ENCODE data around the gene PRKAR1B. TPM values are rescaled to one million over a fixed set of nuclear protein-coding genes. Genes with fewer than 3 reads are reported as not detected.

The PRKAR1B gene
- total RNA-seq, 1 experiment from 2014 or later: 43.3 TPM

- no peak for DNase-seq
- peak overlapping the region in 2 of 3 experiments; percentile 61 to 74; a peak in 2 of 7 replicates for H3K27ac Mint-ChIP-seq
Observed at GRCh38 chr7:747186-747585, 20.1 kb upstream of the PRKAR1B start.

More at GRCh38 chr7:747186-747585, 20.1 kb upstream of the PRKAR1B start:
- Histone ChIP-seq H2AK5ac (ENCODE audit: insufficient read length, low read length) (no peak overlapping the region), H4K5ac (ENCODE audit: insufficient read length, low read depth, low read length) (no peak overlapping the region), H3K14ac (ENCODE audit: insufficient read depth, low read length) (no peak overlapping the region), H3K23ac (ENCODE audit: insufficient read length, low read depth, low read length) (no peak overlapping the region), H3K18ac (ENCODE audit: insufficient read length, low read depth, low read length) (no peak overlapping the region), H2BK5ac (ENCODE audit: insufficient read length, low read length) (no peak overlapping the region), H3K79me2 (ENCODE audit: insufficient read depth, low read length) (0 out of 2 replicates have a peak, but pooled peaks cover 3% of the 10 kb centered on the region), H2BK15ac (ENCODE audit: low read depth, low read length) (no peak overlapping the region), H4K20me1 (ENCODE audit: control insufficient read depth, insufficient read depth, insufficient read length) (peaks cover 2% of the 10 kb centered on the region), H4K8ac (replicated peaks; ENCODE audit: insufficient read length, low read depth, low read length) (no peak overlapping the region), H3K4me1 (ENCODE audit: insufficient read depth, low read length) (no peaks in the 10 kb centered on the region), H3K79me1 (ENCODE audit: insufficient read depth, low read depth, low read length, poor library complexity, severe bottlenecking) (no peaks in the 10 kb centered on the region), H3K23me2 (ENCODE audit: insufficient read length, low read depth, low read length, poor library complexity, severe bottlenecking) (no peaks in the 10 kb centered on the region), H3K4ac (ENCODE audit: low read depth, low read length) (no peak overlapping the region), H3K9ac (ENCODE audit: extremely low read depth, insufficient read length, low read length) (no peak overlapping the region), H3K27me3 (ENCODE audit: insufficient read depth, low read length) (no peaks in the 10 kb centered on the region), H3K4me2 (ENCODE audit: insufficient read depth, insufficient read length, low read length) (no peak overlapping the region), H2BK12ac (ENCODE audit: insufficient read length, low read depth, low read length) (no peak overlapping the region), H2AFZ (ENCODE audit: low read length) (no peak overlapping the region), H3K27ac (ENCODE audit: insufficient read length, low read depth, low read length) (no peak overlapping the region), H4K91ac (ENCODE audit: insufficient read length, low read depth, low read length) (no peak overlapping the region), H3K56ac (ENCODE audit: insufficient read length, low read depth, low read length) (no peak overlapping the region), H2BK20ac (ENCODE audit: low read depth, low read length, poor library complexity, severe bottlenecking) (no peak overlapping the region), H3T11ph (ENCODE audit: low read length) (no peak overlapping the region), H3K9me3 (ENCODE audit: control insufficient read depth, low read depth, low read length) (no peaks in the 10 kb centered on the region), H2BK120ac (ENCODE audit: low read depth, low read length, poor library complexity, severe bottlenecking) (no peak overlapping the region)
- peaks cover 20 to 51% (median 38%) of the 10 kb centered on the region in 3 experiments for H3K36me3 Mint-ChIP-seq (ENCODE audit: insufficient read depth in 1 of 3, low read depth in 3 of 3)
- TF ChIP-seq, protein P1, sequence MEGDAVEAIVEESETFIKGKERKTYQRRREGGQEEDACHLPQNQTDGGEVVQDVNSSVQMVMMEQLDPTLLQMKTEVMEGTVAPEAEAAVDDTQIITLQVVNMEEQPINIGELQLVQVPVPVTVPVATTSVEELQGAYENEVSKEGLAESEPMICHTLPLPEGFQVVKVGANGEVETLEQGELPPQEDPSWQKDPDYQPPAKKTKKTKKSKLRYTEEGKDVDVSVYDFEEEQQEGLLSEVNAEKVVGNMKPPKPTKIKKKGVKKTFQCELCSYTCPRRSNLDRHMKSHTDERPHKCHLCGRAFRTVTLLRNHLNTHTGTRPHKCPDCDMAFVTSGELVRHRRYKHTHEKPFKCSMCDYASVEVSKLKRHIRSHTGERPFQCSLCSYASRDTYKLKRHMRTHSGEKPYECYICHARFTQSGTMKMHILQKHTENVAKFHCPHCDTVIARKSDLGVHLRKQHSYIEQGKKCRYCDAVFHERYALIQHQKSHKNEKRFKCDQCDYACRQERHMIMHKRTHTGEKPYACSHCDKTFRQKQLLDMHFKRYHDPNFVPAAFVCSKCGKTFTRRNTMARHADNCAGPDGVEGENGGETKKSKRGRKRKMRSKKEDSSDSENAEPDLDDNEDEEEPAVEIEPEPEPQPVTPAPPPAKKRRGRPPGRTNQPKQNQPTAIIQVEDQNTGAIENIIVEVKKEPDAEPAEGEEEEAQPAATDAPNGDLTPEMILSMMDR (conservative IDR thresholded peaks at IDR 0.05): no peak
- no peak overlapping the region for H3K4me3 Mint-ChIP-seq
- H3K27me3 Mint-ChIP-seq (ENCODE audit: low read depth): no peaks in the 10 kb centered on the region
- no peaks in the 10 kb centered on the region for H3K4me1 Mint-ChIP-seq
- WGBS (ENCODE audit: extremely low coverage, insufficient read length, low lambda C conversion rate): no CpG with 5 or more reads among the region's 12 CpGs
- no peaks in the 10 kb centered on the region; a peak in 1 of 5 replicates for H3K9me3 Mint-ChIP-seq
